GM18505 (cell line): Measurements from ENCODE around the gene ITFG1.

Experiments
- ATAC-seq: cut with Tn5 transposase; IDR thresholded peaks from one replicate; pipeline ENCODE4 v1.9.1; 2021; ENCODE audit not compliant: unreplicated experiment
- POLR2A ChIP-seq: IDR thresholded peaks from 4 replicates; pipeline ENCODE4 v1.6.1; 2011; ENCODE audit warnings: borderline replicate concordance; ENCODE audit not compliant: insufficient read depth, insufficient read length; ENCODE audit errors: extremely low read depth

ITFG1 gene

GRCh38 chr16:47311738-47312505 lies 148.9 kb downstream of the ITFG1 start:
- no peak for TF ChIP-seq POLR2A
- ATAC-seq, result no peak

- no peak for ATAC-seq
- TF ChIP-seq POLR2A, result no peak
Observed at GRCh38 chr16:47310792-47311211, 150.1 kb downstream of the ITFG1 start.

GRCh38 chr16:47309581-47310312 lies 151.1 kb downstream of the ITFG1 start:
- no peak for TF ChIP-seq POLR2A
- no peak for ATAC-seq

- TF ChIP-seq POLR2A, result no peak
- no peak for ATAC-seq
Observed at GRCh38 chr16:47308601-47309000, 152.3 kb downstream of the ITFG1 start.

GRCh38 chr16:47304563-47304962 lies 156.3 kb downstream of the ITFG1 start:
- no peak for TF ChIP-seq POLR2A
- no peak for ATAC-seq

- no peak for TF ChIP-seq POLR2A
- no peak for ATAC-seq
Observed at GRCh38 chr16:47299587-47299986, 161.3 kb downstream of the ITFG1 start.

GRCh38 chr16:47284999-47285398 lies 175.9 kb downstream of the ITFG1 start:
- no peak for ATAC-seq
- no peak for TF ChIP-seq POLR2A

GRCh38 chr16:47278306-47278970 lies 182.4 kb downstream of the ITFG1 start:
- TF ChIP-seq POLR2A, result no peak
- ATAC-seq, result no peak

GRCh38 chr16:47276522-47276921 lies 184.3 kb downstream of the ITFG1 start:
- ATAC-seq, result no peak
- TF ChIP-seq POLR2A, result no peak

- ATAC-seq, result no peak
- TF ChIP-seq POLR2A, result no peak
Observed at GRCh38 chr16:47262938-47263337, 197.9 kb downstream of the ITFG1 start.

- TF ChIP-seq POLR2A, result no peak
- ATAC-seq, result no peak
Observed at GRCh38 chr16:47260503-47260902, 200.4 kb downstream of the ITFG1 start.

- ATAC-seq, result no peak
Observed at GRCh38 chr16:47258874-47259461, 201.9 kb downstream of the ITFG1 start.

GRCh38 chr16:47254756-47255155 lies 206.1 kb downstream of the ITFG1 start:
- no peak for TF ChIP-seq POLR2A
- ATAC-seq, result no peak

More at GRCh38 chr16:47258874-47259461, 201.9 kb downstream of the ITFG1 start:
- TF ChIP-seq POLR2A, result no peak

- TF ChIP-seq POLR2A, result no peak
- no peak for ATAC-seq
Observed at GRCh38 chr16:47250983-47251382, 209.9 kb downstream of the ITFG1 start.

GRCh38 chr16:47247690-47248089 lies 213.2 kb downstream of the ITFG1 start:
- no peak for TF ChIP-seq POLR2A
- no peak for ATAC-seq
